ENCODE data around the gene GABBR2. TPM values are rescaled to one million over a fixed set of nuclear protein-coding genes. Genes with fewer than 3 reads are reported as not detected.

Gene GABBR2
- polyA plus RNA-seq, 1 donor (not counting 4 experiments of a cell fraction or from before 2014, with no cell fraction given): 0.01 TPM

DNA sequence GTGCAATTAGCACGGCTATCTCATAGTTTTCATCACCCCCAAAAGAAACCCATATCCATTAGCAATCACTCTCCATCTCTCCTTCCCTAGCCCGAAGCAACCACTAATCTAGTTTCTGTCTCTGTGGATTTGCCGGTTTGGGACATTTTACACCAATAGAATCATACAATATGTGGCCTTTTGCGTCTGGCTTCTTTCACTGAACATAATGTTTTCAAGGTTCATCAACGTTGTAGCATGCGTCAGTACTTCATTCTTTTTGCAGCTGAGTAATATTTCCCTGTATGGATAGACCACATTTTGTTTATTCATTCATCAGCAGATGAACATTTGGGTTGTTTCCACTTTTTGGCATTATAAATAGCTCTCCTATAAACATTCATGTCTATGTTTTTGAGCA lies 377.9 kb downstream of the GABBR2 start:
- Histone ChIP-seq H3K9ac (ENCODE audit: control insufficient read depth, extremely low read depth, insufficient read depth, low read length) (no peak overlapping the region), H2AFZ (ENCODE audit: control insufficient read depth, low read length) (no peak overlapping the region), H3K4me1 (ENCODE audit: control insufficient read depth, extremely low read depth, insufficient read depth, low read length) (peaks cover 26% of the 10 kb centered on the region), H3K9me3 (ENCODE audit: control insufficient read depth, low read depth, low read length) (no peaks in the 10 kb centered on the region), H3K79me2 (ENCODE audit: control insufficient read depth, insufficient read depth, low read length) (no peaks in the 10 kb centered on the region), H3K27ac (ENCODE audit: control insufficient read depth, insufficient read depth, low read length) (no peak overlapping the region), H3K27me3 (ENCODE audit: control insufficient read depth, extremely low read depth, insufficient read depth, low read length) (peaks cover 3% of the 10 kb centered on the region), H3K4me3 (ENCODE audit: control insufficient read depth in 2 of 3, extremely low read depth in 1 of 3, insufficient read depth in 2 of 3, low read depth in 1 of 3, low read length in 3 of 3) (no peak overlapping the region), H3K36me3 (ENCODE audit: control insufficient read depth in 2 of 2, extremely low read depth in 1 of 2, insufficient read depth in 2 of 2, low read length in 2 of 2) (no peaks in the 10 kb centered on the region), H3K9me1 (ENCODE audit: control insufficient read depth, extremely low read depth, insufficient read depth, low read length) (no peaks in the 10 kb centered on the region), H4K20me1 (ENCODE audit: control insufficient read depth, extremely low read depth, insufficient read depth, low read length) (no peaks in the 10 kb centered on the region), H3K4me2 (ENCODE audit: control insufficient read depth, extremely low read depth, insufficient read depth, low read depth, low read length) (no peak overlapping the region)
- dilution Hi-C loops (cut with MboI; ENCODE audit: extremely low pct_ligation_motif_present, low sequenced_read_pairs): no loop called here
- TF ChIP-seq, protein P1, sequence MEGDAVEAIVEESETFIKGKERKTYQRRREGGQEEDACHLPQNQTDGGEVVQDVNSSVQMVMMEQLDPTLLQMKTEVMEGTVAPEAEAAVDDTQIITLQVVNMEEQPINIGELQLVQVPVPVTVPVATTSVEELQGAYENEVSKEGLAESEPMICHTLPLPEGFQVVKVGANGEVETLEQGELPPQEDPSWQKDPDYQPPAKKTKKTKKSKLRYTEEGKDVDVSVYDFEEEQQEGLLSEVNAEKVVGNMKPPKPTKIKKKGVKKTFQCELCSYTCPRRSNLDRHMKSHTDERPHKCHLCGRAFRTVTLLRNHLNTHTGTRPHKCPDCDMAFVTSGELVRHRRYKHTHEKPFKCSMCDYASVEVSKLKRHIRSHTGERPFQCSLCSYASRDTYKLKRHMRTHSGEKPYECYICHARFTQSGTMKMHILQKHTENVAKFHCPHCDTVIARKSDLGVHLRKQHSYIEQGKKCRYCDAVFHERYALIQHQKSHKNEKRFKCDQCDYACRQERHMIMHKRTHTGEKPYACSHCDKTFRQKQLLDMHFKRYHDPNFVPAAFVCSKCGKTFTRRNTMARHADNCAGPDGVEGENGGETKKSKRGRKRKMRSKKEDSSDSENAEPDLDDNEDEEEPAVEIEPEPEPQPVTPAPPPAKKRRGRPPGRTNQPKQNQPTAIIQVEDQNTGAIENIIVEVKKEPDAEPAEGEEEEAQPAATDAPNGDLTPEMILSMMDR (optimal IDR thresholded peaks at IDR 0.05 in 1 of 3, IDR thresholded peaks at IDR 0.05 in 1 of 3, conservative IDR thresholded peaks at IDR 0.05 in 1 of 3; ENCODE audit: extremely low read depth in 1 of 3, insufficient read depth in 2 of 3, low read length in 3 of 3): no peak
- no peak for TF ChIP-seq EZH2 (IDR thresholded peaks at IDR 0.05; ENCODE audit: low read length)
- FAIRE-seq (no peak), DNase-seq (ENCODE audit: low read depth, low spot score) (no peak)

DNA sequence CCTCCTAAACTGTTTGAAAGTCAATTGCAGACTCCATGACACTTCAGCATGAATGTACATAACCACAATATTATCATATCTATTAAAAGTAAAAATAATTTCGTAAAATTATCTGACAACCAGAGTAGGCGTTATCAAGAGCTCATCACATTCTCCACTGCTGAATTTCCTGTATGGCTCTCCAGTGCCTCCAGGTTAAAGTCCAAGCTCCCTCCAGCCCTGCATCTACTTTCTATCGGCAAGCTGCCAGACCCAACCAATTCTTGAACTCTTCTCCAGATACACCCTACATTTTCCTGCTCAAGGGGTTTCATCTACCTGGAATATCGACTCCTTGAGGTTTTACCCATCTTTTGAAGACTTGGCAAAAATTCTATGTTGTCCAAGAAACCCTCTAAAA lies 378.8 kb downstream of the GABBR2 start:
- Histone ChIP-seq H4K20me1 (ENCODE audit: control insufficient read depth, extremely low read depth, insufficient read depth, low read length) (no peaks in the 10 kb centered on the region), H3K9ac (ENCODE audit: control insufficient read depth, extremely low read depth, insufficient read depth, low read length) (no peak overlapping the region), H2AFZ (ENCODE audit: control insufficient read depth, low read length) (no peak overlapping the region), H3K79me2 (ENCODE audit: control insufficient read depth, insufficient read depth, low read length) (no peaks in the 10 kb centered on the region), H3K9me3 (ENCODE audit: control insufficient read depth, low read depth, low read length) (no peaks in the 10 kb centered on the region), H3K4me1 (ENCODE audit: control insufficient read depth, extremely low read depth, insufficient read depth, low read length) (peaks cover 25% of the 10 kb centered on the region), H3K4me3 (ENCODE audit: control insufficient read depth in 2 of 3, extremely low read depth in 1 of 3, insufficient read depth in 2 of 3, low read depth in 1 of 3, low read length in 3 of 3) (no peak overlapping the region), H3K27ac (ENCODE audit: control insufficient read depth, insufficient read depth, low read length) (no peak overlapping the region), H3K36me3 (ENCODE audit: control insufficient read depth in 2 of 2, extremely low read depth in 1 of 2, insufficient read depth in 2 of 2, low read length in 2 of 2) (no peaks in the 10 kb centered on the region), H3K9me1 (ENCODE audit: control insufficient read depth, extremely low read depth, insufficient read depth, low read length) (no peaks in the 10 kb centered on the region), H3K4me2 (ENCODE audit: control insufficient read depth, extremely low read depth, insufficient read depth, low read depth, low read length) (no peak overlapping the region), H3K27me3 (ENCODE audit: control insufficient read depth, extremely low read depth, insufficient read depth, low read length) (peaks cover 3% of the 10 kb centered on the region)
- FAIRE-seq (no peak), DNase-seq (ENCODE audit: low read depth, low spot score) (no peak)
- dilution Hi-C loops (cut with MboI; ENCODE audit: extremely low pct_ligation_motif_present, low sequenced_read_pairs): no loop called here
- no peak for TF ChIP-seq EZH2 (IDR thresholded peaks at IDR 0.05; ENCODE audit: low read length)
- TF ChIP-seq, protein P1 (optimal IDR thresholded peaks at IDR 0.05 in 1 of 3, IDR thresholded peaks at IDR 0.05 in 1 of 3, conservative IDR thresholded peaks at IDR 0.05 in 1 of 3; ENCODE audit: extremely low read depth in 1 of 3, insufficient read depth in 2 of 3, low read length in 3 of 3): no peak
